Measurements from ENCODE around the gene AJAP1.

AJAP1 gene

DNA sequence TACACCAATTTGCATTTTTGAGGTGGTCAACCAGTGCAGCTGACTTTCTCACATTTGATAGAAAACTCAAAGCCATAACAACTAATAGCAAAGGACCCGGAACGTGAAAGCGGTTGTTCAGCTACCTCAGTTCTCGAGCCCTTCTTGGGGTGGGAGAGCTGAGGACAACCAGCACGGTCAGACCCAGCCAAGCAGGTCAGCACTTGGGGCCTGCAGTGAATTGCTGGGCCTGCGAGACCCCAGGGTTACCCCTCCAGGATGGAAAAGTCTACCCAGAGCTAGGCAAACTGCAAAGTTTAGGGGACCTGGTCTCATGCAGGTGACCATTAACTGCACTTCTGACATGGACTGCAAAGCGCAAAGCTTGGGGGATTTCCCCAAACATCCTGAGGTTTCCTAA is 23.8 kb upstream of the AJAP1 start:
- DNase-seq (ENCODE audit: low spot score) = no peak

DNA sequence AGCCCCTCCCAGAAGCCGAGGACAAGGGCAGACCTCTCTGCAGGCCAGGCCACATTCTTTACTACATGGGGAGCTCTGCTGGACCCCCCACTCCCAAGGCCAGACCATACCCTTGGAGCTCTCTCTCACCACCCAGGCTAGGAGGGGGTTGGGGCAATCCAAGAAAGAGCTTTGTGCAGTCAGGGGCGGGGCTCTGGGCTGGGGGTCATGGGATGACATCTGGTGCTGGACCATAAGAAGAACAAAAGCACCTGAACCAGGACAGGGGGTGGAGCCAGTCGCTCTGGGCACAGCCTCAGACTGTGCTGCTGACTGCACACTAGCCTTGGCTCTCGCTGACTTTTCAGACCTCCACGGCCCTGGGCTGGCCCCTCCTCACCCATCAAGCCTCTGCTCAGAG is 23.1 kb upstream of the AJAP1 start:
- no peak for DNase-seq (ENCODE audit: low spot score)

DNA sequence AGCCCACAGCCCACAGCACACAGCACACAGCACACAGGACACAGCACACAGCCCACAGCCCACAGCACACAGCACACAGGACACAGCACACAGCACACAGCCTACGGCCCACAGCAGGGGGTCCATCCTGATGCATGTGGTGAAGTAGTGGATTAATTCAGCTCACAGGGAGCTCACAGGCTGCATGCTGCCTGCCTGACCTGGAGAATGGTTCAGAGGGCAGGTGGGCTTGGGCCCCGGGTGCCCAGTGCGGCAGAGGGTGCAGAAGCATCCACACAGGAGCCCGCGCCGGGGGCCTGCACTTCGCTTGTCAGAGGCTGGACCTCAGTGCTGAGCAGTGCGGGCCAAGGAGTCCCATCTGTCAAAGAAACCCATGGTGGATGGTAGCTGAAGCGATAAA is 21.1 kb upstream of the AJAP1 start:
- no peak for DNase-seq (ENCODE audit: low spot score)

DNA sequence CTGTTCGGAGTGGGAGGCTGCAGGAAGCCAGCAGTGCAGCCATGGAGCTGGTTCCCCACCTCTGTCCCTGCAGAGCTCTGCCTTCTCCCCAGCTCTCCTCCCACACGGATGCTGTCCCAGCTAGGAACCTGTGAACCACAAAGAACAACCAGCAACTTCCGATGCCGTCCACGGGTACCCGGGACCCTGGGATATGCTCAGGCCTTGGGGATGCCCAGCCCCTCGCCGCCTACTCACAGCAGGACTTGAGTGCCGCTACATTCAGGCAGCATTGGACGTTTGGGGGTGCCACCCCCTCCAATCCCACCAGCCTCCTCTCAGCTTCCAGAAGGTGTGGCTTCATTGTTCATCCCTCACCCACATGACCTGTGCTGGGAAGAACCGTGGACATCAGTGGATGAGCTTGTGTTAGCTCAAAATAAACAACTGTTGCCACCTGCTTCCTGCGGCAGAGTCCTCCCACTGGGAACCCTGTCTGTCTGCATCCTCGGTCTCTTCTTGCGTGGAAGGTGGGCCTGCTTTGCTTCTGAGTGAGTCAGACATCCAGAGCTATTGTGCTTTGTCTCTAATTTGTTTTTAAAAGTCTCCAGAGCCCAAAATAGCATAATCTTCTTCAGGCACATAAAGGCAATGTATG is 20.1 kb upstream of the AJAP1 start:
- DNase-seq (ENCODE audit: low spot score) = no peak

DNA sequence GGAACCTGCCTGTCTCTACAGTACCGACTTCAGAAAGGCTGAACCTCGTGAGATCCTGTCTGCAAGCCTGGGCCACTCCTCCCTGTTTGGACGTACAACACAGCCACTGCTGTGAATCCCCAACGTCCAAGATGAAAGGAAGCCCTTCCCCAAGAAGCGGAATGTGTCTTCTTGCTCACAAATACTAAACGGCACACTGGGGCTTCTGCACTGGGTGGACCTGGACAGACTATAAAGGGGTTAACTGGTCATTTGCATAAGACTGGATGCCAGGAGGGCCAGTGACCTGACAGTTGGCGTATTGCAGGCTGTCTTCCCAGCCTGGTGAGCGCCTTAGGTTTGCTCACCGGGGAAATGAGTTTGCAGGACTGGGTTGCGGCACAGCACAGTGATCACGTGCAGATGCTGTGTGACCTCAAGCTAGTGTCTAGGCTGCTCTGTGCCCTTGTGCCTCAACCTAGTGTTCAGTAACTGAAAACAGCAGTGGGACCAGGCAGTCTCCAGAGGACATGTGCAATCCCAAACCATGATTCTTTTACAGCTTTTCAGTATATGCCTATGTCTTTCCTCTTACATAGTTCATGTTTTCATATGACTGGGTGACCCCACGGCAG is 19.5 kb upstream of the AJAP1 start:
- no peak for DNase-seq (ENCODE audit: low spot score)

DNA sequence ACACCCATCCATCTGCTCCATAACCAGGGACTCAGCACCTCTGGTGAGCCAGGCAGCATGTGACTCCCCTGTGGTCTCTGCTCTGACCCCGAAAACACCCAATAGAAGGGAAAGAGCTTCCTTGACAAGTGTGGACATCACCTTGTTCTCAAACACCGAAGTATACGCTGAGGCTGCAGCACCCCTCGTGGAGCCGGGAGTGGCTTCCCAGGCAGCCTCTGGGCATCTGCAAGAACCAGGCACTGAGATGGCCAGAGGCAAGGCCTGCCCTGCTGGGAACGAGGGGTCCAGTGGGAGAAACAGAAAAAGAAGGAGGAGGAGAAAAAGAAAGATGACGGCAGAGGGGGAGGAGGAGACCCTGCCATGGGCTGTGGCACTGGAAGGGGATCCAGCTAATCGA is 18.2 kb upstream of the AJAP1 start:
- DNase-seq (ENCODE audit: low spot score) = no peak

DNA sequence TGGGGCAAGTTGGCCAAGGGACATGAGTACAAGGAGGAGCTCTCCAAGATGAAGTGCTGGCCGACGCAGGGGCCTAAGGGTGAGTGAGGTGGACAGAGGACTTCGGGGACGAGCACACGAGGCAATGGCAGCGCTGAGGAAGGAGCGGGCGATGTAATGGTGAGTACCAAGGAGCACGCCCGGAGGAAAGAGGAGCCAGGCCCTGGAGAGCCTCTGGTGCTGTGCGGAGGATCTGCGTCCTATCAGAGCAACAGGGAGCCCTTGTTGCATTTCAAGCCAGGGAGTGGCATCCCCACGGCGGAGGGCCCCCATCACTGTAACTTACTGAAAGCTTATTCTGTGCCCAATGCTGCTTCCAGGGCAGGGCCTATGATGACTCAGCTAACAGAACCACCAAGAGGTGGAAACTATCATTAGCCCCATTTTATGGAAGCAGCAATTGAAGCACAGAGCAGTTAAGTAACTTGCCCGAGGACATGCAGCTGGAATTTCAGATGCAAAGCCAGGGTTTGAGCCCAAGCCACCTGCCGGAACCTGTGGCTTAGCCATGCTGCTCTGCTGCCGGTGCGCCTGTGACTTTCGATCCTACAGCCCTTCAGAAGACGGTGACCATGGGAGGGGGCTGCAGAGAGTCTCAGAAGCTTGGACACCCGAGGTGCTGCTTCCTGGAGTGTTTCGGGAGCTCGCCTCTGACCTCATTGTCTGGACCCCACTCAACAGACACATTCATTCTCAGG is 17.6 kb upstream of the AJAP1 start:
- no peak for DNase-seq (ENCODE audit: low spot score)

DNA sequence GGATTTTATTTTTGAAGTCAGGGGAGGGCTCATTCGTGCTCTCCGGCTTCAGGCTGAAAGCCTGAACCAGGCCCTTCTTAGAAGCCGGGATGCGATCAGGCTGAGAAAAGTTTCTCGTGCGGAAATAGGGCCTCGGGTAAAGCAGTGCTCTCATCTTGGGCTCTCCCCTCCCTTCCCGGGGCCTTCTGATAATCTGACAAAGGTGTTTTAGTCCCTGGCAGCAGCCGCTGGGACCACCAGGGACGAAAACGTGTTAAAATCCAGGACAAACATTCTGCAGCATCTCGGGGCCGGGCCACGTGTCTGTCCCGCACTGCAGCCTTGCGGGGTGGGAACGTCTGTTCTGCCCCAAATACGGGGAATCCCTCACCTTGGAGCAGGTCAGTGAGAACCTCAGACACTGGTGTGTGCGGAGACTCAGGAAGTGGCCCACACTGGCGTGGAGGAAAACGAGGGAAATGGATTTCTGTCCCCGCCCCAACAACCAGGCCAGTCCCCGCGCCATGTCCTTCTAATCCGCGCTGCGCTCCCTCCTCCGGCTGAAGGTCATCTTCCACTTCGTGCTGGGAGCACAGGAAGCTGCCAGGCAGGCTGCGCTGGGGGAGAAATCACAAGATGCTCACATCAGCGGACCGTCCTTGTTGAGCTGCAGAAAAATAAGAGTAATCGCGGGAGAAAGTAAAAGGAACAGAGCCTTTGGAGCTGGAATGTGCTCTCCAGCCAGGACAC is 16.6 kb upstream of the AJAP1 start:
- DNase-seq (ENCODE audit: low spot score) = no peak

DNA sequence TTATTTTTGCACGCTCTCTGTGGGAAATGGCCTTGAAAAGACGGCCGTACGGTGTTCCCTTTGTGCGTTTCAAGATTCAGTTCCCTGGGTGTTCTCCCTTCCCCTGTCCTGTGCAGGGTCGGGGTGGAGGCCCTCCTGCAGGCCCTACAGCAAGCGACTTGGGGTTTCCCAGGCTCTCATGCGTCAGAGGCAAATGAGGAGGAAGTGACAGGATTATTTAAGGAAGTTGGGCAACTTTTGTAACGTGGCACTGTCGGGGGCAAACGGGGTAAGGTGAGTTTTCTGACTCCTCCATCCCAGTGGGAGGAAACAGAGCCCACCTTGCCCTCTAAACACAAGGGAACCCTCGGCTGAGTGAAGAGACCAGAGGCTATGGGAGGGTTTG is 16.1 kb upstream of the AJAP1 start:
- no peak for DNase-seq (ENCODE audit: low spot score)

DNA sequence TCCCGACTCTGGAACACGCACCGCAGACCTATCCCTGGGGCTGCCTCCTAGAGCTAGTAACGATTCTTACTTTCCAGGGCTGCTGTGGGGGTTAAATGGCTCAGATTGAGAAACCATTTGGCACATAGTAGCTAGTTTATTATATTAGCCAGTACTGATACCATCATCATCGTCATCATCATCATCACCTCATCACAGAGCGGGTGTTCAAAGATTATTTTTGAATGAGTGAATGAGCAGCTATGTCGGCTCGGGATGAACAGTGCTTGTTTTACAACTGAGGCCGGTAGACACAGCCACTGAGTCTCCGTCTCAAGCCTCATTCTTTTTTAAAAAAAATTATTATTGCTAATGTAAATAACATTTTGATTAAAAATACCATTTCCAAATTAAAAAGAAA is 13.5 kb upstream of the AJAP1 start:
- no peak for DNase-seq (ENCODE audit: low spot score)

DNA sequence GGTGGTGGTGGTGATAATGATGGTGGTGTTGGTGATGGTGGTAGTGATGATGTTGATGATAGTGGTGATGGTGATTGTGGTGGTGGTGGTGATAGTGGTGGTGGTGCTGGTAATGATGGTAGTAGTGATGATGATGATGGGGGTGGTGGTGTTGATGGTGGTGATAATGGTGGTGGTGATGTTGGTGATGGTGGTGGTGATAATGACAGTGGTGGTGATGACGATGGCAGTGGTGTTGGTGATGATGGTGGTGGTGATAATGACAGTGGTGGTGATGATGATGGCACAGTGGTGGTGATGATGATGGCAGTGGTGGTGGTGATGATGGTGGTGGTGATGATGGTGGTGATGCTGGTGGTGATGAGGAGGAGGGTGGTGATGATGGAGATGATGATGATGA is 7.0 kb upstream of the AJAP1 start:
- DNase-seq (ENCODE audit: low spot score) = no peak

DNA sequence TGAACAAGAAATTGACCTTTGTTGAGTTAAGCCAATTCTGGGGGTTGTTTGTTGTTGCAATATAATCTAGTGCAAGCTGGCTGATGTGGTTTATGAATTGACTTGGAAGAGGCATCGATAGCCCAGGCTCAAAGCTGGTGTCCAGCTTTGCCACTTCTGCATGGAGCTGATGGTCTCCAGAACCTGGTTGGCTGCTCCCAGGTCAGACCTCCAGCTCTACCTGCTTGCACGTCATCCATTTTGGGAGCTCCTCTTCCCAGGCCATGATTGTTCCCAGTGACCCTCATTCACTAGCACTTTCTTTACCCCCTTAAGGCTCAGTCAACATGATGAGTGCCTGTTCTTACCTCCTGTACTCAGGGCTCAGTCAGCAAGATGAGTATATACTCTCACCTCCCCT is 5.8 kb upstream of the AJAP1 start:
- DNase-seq (ENCODE audit: low spot score) = no peak

DNA sequence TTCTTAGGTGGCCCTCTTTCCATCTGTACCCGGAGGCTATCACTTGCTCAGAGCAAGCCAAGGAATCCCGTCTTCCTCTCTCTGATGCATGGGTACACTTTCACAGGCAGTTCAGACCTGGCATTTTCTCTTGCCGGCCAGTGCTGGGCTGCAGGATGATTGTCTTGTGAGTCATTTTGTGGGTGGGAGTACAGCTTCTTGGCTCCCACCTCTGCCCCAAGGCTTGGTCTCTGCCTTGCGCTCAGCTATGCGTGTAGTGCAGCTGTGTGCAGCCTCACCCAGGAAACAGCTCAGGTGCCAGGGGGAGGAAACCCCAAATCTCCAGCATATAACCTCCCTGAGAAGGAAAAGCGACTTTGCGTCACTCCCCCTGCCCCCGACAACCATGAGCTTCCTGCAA is 3.9 kb upstream of the AJAP1 start:
- no peak for DNase-seq (ENCODE audit: low spot score)

DNA sequence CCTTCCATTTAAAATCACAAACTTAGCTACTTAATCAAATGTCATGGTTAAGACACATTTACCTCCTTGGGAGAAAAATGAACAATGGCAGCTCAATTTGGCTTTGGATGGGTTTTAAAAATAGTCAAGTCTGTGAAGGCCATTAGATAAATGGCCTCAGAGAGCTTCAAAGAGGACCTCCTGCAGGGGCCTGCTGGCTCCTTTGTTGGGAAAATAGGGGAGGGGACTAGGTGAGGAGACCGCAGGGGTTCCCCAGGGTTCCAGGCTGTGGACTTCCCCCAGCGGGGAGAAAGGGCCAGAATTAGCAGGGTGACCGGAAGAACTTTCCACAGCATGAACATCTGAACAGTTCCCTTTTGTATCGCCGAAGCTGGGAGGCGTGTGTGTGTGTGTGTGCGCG is 3.4 kb upstream of the AJAP1 start:
- no peak for DNase-seq (ENCODE audit: low spot score)

DNA sequence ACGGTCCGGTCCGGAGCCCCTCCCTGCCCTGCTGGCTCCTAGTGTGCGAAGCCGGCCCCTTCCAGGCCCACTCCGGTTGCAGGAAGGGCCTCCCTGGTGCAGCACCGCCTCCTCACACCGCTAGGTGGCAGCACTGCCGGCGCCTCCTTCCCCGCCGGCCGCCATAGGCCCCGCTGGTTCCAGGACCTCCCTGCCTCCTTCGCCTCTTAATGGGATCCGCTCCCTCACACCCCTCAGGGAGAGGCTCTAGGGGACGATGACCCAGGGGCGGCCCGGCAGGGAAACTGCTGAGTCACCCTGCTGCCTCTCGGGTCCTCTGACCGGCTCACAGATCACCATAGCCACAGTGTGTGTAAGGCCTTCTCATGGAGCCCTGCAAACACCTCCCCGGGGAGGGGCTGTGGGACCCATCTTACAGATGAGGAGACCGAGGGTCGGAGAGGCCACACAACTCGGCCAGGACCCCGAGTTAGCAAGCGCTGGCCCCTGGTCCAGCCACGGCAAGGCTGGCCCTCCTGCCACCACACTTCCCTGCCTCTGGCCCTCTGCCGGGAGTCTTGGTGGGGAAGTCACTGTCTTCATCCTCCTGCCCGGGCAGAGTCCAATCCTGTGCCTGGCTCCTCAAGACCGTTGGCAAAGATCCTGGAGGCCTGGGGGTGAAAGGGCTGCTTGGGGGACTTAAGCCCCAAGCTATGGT is 1.6 kb upstream of the AJAP1 start:
- peak; percentile 66 for DNase-seq (ENCODE audit: low spot score)

DNA sequence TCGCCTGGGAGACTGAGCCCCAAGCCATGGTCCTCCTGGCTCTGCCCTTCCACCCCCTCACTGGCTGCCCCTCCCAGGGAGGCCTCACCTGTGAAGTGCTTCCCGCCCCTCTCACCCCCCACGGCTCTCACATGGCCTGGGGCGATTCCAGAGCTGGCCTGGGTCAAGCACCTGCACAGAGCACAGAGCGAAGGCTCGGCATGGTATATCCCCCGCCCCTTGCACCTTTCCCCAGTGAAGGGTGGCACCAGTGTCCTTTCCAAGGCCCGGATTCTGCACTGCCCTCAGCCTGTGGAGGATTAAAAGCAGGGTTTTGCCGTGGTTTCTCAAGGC is 1.1 kb upstream of the AJAP1 start:
- DNase-seq (ENCODE audit: low spot score) = no peak

DNA sequence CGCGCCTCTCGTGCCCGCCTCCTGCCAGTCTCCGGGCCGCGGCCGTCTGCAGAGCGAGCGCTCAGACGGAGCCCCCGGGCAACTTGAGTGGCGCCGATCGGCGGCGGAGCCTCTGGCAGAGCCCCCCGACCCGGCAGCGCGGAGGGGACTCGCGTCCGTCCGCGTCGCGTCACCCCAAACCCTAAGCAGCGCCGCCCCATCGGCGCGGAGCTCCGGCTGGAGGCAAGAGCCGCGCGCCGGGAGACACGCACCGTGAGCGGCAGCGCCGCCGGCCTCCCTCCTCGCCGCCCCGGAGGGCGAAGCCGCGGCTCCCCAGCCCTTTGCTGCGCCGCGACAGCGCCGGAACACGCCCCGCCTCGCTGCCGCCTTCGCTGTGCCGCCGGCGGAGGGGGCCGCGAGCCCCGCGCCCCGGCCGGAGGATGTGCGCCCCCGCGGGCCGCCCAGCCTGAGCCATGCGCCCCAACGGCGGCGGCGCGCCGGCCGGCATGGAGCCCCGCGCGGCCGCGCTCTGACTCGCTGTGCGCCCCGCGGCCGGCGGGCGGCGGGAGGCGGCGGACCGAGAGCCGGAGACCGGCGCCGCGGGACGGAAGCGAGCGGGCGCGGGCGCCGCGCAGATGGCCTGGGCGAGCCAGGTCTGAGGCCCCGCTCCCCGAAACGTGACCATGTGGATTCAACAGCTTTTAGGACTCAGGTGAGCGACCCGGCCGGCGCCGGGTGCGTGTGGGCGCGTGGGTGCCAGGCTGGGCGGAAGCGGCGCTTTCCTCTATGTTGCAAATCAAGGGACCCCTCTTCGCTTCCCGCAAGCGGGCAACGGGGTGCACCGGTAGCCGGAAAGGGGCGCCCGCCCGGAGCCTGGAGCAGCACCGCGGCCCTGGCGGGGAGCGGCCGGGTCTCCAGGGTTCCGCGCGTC is 610 bp downstream of the AJAP1 start:
- DNase-seq (ENCODE audit: low spot score) = no peak

DNA sequence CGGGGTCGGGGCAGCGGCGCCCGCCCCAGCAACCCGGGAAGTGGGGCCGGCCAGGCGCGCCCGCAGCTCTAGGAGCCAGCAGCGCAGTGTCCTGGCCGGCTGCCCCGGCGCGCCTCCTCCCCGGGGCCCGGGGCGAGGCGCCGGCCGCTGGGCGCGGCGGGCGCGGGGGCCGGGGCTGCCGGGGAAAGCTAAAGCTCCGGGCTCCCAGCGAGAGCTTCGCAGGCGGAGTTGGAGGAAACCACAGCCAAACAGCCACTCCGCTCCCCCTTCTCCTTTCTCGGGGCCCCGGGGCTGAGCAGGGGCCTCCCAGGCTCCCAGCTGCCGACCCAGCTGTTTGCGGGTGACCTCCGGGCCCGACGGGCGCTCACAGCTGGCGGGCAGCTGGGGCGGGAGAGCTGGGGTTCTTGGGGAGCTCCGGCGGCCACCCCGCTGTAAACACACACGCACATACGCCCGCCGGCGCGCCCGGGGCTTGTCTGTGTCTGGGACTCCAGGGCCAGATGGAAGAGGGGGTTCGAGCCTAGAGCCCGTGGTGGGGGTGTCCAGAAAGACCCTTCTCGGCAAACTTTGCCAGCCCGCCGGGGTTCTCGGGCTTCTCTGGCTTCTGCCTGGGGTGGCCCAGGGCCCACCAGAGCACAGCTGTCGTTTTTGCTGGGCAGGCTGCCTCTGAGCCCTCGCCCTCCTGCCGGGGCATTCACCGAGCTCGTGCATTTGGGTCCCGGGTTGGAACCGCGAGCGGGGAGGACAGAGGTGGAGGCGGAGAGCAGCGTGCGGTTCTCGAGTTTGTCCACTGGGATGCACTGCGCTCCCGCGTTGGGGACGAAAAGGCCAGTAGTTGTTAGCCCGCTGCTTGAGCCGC is 1.5 kb downstream of the AJAP1 start:
- DNase-seq (ENCODE audit: low spot score) = no peak

DNA sequence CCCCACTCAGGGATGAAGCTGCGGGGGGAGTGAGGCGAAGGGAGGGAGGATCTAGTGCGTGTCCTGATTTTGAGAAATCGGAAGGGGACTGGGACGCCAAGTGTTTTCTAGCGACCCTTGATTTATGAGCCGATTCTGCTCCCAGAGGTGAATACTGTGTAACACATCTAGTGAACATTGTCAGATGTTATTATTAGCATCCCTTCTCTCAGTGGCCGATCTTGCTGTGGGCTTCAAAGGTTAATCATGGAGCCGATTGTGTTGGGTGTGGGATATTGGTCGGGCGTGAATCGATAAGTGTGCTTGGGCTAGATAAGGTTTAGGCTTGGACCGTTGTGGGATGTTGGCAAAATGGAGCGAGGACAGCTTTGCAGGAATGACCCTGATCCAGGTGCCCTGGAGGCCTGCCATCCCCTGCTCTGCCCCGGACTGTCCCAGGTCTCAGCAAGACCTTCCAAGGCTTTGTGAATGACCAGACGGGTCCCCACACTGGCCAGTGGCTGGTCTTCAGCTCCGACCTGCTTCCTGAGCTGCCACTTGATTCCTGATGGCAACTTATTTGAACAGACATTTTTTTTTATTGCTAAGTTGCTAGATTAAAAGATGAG is 2.2 kb downstream of the AJAP1 start:
- no peak for DNase-seq (ENCODE audit: low spot score)

DNA sequence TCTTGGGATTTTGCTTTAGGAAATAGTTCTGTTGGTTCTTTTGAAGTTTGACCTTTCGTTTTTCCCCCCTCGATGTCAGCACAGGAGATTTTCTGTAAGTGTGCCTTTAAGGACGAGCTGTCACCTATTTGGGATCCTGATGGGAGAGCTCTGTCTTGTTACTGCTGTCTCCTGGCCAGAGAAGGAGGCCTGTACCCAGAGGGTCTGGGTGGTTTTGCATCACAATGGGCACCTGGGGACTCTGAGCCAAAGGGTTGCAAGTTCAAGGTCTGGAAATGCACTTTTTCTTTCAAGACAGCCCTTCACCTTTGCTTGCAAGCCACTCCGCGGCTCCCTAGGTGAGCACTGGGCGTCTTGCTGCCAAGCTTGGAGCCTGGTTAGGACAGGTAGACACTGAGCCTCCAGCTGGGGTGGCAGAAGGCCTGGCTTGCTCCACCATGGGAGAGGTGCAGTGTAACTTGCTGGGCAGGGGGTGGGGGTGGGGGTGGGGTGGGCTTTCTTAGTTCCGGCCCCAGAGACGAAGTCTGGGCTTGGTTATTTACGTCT is 2.9 kb downstream of the AJAP1 start:
- no peak for DNase-seq (ENCODE audit: low spot score)

All from hematopoietic multipotent progenitor cell treated with erythropoietin and hydrocortisone succinate and interleukin-3 and kit ligand, for 15 days (in vitro differentiated cells).